Thoracic aorta (tissue), 2 donors: ENCODE results near the gene ZNF407. TPM values are rescaled to one million over a fixed set of nuclear protein-coding genes. Genes with fewer than 3 reads are reported as not detected.

Experiments used
- ATAC-seq: fragments of 150-250 bp; one replicate; pipeline ENCODE4 v1.8.0; 2017; ENCODE audit warnings: low read depth; ENCODE audit not compliant: insufficient number of reproducible peaks, low FRiP score
- DNase-seq: peaks from one replicate; pipeline ENCODE4 v3.0.0-alpha.2; 2020; ENCODE audit warnings: low spot score
- H3K27ac ChIP-seq, 2 donors: fragments of 200-600 bp; sonication (generic); 1 replicate in 1 of 2; 2 replicates in 1 of 2; pipeline ENCODE4 v1.5.1; 2016; ENCODE audit warnings: mild to moderate bottlenecking in 2 of 2, moderate library complexity in 2 of 2
- H3K27me3 ChIP-seq: fragments of 200-600 bp; sonication (generic); replicated peaks from 2 replicates; pipeline ENCODE4 v1.6.0; 2016; ENCODE audit warnings: mild to moderate bottlenecking; ENCODE audit not compliant: insufficient read depth
- H3K36me3 ChIP-seq: fragments of 200-600 bp; sonication (generic); one replicate; pipeline ENCODE4 v1.5.1; 2016
- H3K4me1 ChIP-seq, 2 donors: fragments of 200-600 bp; sonication (generic); 1 replicate in 1 of 2; 2 replicates in 1 of 2; pipeline versions ENCODE4 v1.5.1 to v1.6.0; 2016; ENCODE audit warnings: low read depth in 2 of 2, mild to moderate bottlenecking in 1 of 2; ENCODE audit not compliant: control insufficient read depth in 1 of 2
- H3K4me3 ChIP-seq: fragments of 200-600 bp; sonication (generic); 2 replicates; pipeline ENCODE4 v1.5.1; 2016; ENCODE audit warnings: mild to moderate bottlenecking
- H3K9me3 ChIP-seq: fragments of 200-600 bp; sonication (generic); 2 replicates; pipeline ENCODE4 v1.5.1; 2016
- total RNA-seq, 2 donors: library from RNA; depleted of rRNA; stranded (reverse); fragments of >200 nt; gene quantifications; one replicate each; pipeline versions ENCODE4 v1.1.0 to v1.2.3, GENCODE V29; 2016
- TF ChIP-seq, protein P1 (sequence below): fragments of 200-600 bp; sonication (generic); IDR thresholded peaks from one replicate; pipeline ENCODE4 v1.5.1; 2019; ENCODE audit warnings: antibody characterized with exemption

Gene ZNF407
- total RNA-seq, 2 donors from 2014 or later = 18.7 to 26.7 TPM

DNA sequence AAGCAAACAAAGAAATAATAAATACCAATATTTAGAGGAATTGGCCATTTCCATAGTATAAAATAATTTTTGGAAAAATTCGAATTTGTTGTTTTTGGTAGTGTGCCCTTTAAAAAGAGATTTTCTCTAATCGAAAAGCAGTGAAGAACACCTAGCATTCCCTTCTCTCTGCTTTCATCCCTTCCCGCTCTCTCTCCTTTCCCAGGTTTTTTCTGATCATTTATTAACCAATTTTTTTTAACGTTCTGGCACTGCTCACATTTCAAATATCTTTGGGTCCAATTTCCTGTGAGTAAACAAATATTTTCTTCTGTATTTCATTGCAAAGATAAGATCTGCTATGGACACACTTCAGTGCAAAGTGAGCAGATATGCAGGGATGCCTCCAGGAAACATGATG lies 101.2 kb downstream of the ZNF407 start:
- no peaks in the 10 kb centered on the region for H3K4me1 ChIP-seq
- DNase-seq (no peak), ATAC-seq (no peak)
- no peaks in the 10 kb centered on the region for H3K36me3 ChIP-seq
- H3K27ac ChIP-seq = no peak overlapping the region
- TF ChIP-seq, protein P1, sequence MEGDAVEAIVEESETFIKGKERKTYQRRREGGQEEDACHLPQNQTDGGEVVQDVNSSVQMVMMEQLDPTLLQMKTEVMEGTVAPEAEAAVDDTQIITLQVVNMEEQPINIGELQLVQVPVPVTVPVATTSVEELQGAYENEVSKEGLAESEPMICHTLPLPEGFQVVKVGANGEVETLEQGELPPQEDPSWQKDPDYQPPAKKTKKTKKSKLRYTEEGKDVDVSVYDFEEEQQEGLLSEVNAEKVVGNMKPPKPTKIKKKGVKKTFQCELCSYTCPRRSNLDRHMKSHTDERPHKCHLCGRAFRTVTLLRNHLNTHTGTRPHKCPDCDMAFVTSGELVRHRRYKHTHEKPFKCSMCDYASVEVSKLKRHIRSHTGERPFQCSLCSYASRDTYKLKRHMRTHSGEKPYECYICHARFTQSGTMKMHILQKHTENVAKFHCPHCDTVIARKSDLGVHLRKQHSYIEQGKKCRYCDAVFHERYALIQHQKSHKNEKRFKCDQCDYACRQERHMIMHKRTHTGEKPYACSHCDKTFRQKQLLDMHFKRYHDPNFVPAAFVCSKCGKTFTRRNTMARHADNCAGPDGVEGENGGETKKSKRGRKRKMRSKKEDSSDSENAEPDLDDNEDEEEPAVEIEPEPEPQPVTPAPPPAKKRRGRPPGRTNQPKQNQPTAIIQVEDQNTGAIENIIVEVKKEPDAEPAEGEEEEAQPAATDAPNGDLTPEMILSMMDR = no peak
- H3K4me3 ChIP-seq = no peak overlapping the region
- no peaks in the 10 kb centered on the region for H3K27me3 ChIP-seq
- H3K9me3 ChIP-seq = no peaks in the 10 kb centered on the region

DNA sequence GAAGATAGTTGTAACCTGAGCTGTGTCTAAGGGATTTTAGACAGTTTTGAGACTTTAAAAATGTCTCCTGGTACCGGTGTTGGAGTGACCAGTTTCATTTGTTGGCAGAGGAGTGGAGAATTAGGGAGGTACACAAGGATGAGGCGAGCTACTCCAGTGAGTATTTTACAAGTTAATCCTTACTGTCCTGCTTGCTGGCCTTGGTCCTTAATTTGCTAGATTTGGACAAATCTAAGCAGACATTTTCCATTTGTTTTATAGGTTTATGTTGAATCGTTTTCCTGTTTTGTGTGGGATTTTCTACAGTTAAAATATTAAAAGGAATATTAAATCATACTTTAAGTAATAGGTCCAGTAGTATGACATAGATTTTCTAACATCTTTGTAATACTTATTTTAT lies 101.8 kb downstream of the ZNF407 start:
- H3K4me3 ChIP-seq = no peak overlapping the region
- H3K27ac ChIP-seq = no peak overlapping the region
- no peaks in the 10 kb centered on the region for H3K4me1 ChIP-seq
- no peaks in the 10 kb centered on the region for H3K27me3 ChIP-seq
- TF ChIP-seq, protein P1 = no peak
- no peaks in the 10 kb centered on the region for H3K36me3 ChIP-seq
- ATAC-seq (no peak), DNase-seq (no peak)
- no peaks in the 10 kb centered on the region for H3K9me3 ChIP-seq

DNA sequence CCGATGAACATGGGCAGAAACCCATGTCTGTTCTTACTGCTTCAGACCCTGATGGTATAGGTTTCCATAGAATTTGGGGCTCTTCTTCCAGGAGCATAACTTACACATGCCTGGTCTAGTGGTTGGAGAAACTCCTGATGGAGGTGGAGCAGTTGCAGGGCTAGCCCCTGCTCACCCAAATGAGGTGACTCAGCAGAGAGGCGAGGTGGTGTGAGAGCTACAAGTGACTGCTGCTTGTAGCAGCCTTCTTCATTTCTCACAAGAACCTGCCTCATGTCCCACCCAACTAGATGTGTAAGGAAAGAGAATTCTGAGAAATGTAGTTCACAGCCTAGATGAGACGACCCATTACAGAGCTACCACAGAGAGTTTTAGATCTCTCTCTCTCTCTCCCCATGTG lies 105.3 kb downstream of the ZNF407 start:
- H3K4me3 ChIP-seq = no peak overlapping the region
- no peaks in the 10 kb centered on the region for H3K36me3 ChIP-seq
- DNase-seq (no peak), ATAC-seq (no peak)
- no peaks in the 10 kb centered on the region for H3K4me1 ChIP-seq
- no peak overlapping the region for H3K27ac ChIP-seq
- H3K9me3 ChIP-seq = no peaks in the 10 kb centered on the region
- TF ChIP-seq, protein P1 = no peak
- no peaks in the 10 kb centered on the region for H3K27me3 ChIP-seq

DNA sequence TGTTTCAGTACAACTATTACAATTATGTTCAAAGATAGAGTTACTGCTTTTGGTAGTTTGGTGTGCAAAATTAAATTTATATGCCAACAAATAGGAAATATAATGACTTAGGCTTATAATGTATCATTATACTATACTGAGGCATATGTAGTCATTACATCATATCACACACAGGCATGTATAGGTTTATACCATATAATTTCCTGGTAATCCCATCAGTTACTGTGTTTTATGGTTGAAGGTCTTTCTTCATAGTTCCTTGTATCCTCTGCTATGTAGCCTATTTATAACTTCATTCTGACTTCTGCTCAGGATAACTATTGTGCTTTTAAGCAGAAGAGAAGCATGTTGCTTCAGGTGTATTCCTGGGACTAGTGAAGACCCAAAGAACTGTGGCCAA lies 110.5 kb downstream of the ZNF407 start:
- no peaks in the 10 kb centered on the region for H3K9me3 ChIP-seq
- no peak for ATAC-seq
- DNase-seq = no peak
- H3K4me1 ChIP-seq = no peaks in the 10 kb centered on the region
- H3K4me3 ChIP-seq = no peak overlapping the region
- H3K27ac ChIP-seq = no peak overlapping the region
- TF ChIP-seq, protein P1 = no peak
- no peaks in the 10 kb centered on the region for H3K36me3 ChIP-seq
- no peaks in the 10 kb centered on the region for H3K27me3 ChIP-seq

DNA sequence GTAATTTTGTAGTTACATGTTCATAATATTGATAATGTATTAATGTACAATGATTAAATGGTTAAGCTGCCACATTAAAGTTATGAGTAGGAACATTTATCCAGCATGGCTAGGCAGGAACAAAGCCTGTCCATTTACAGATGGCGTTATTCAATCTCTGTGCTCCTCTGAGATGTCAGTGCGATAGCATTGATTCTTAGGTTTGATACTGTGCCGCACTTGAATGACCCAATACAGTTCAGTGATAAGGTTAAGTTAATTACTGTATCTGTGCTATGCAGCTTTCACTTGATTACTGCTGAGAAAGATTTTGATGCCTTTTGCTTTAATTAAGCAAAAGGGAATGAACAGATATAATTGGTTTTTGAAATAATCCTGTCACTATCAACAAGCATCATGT lies 111.8 kb downstream of the ZNF407 start:
- DNase-seq (no peak), ATAC-seq (no peak)
- Histone ChIP-seq H3K36me3 (no peaks in the 10 kb centered on the region), H3K27me3 (no peaks in the 10 kb centered on the region), H3K27ac (no peak overlapping the region), H3K4me1 (no peaks in the 10 kb centered on the region), H3K9me3 (no peaks in the 10 kb centered on the region), H3K4me3 (no peak overlapping the region)
- TF ChIP-seq, protein P1 = no peak
